PC-9 (cell line): Measurements from ENCODE around the gene FOXM1. TPM values are rescaled to one million over a fixed set of nuclear protein-coding genes. Genes with fewer than 3 reads are reported as not detected.

ENCODE experiments used
- BruUV-seq: library from RNA; stranded (reverse); fragments of 400-500 nt; replicated peaks from 2 replicates; lab custom pipeline; 2021; lab: Mats Ljungman, UMichigan
- CTCF ChIA-PET: fragments of 300-600 bp; sonication (Branson Sonifier 250); formaldehyde crosslinking; loops from one replicate; lab custom pipeline; 2022; ENCODE audit warnings: antibody characterized with exemption; lab: Charles Lee
- POLR2A ChIA-PET: fragments of 300-600 bp; sonication (Branson Sonifier 250); formaldehyde crosslinking; loops from one replicate; lab custom pipeline; 2022; ENCODE audit warnings: antibody characterized with exemption; ENCODE audit not compliant: unreplicated experiment; lab: Charles Lee
- DNase-seq, 2 experiments: peaks; one replicate each; pipeline versions ENCODE4 v3.0.0 to v3.0.0-alpha.2; 2015 to 2022; ENCODE audit warnings: mixed read lengths in 1 of 2
- H2AFZ ChIP-seq: fragments of 200-600 bp; sonication (generic); 2 replicates; pipeline ENCODE4 v1.8.1; 2017; ENCODE audit warnings: antibody characterized with exemption
- H3F3A ChIP-seq: fragments of 200-600 bp; sonication (generic); 2 replicates; pipeline ENCODE4 v1.8.1; 2017; ENCODE audit warnings: antibody characterized with exemption, mild to moderate bottlenecking, low read depth; ENCODE audit not compliant: insufficient read depth
- H3K27ac ChIP-seq: fragments of 200-600 bp; sonication (generic); 2 replicates; pipeline ENCODE4 v1.6.1; 2016; ENCODE audit warnings: mixed run types
- H3K27me3 ChIP-seq: fragments of 200-600 bp; sonication (generic); 2 replicates; pipeline ENCODE4 v1.6.1; 2016; ENCODE audit warnings: low read depth, mixed run types; ENCODE audit not compliant: insufficient read depth
- H3K36me3 ChIP-seq: fragments of 200-600 bp; sonication (generic); 2 replicates; pipeline ENCODE4 v1.6.1; 2016; ENCODE audit warnings: low read depth, mixed run types
- H3K4me1 ChIP-seq: fragments of 200-600 bp; sonication (generic); replicated peaks from 2 replicates; pipeline ENCODE4 v1.6.1; 2016; ENCODE audit warnings: mixed run types; ENCODE audit not compliant: insufficient read depth
- H3K4me2 ChIP-seq: fragments of 200-600 bp; sonication (generic); 2 replicates; pipeline ENCODE4 v1.6.1; 2017; ENCODE audit warnings: mixed run types
- H3K4me3 ChIP-seq: fragments of 200-600 bp; sonication (generic); 2 replicates; pipeline ENCODE4 v1.6.1; 2016; ENCODE audit warnings: mixed run types
- H3K79me2 ChIP-seq: fragments of 200-600 bp; sonication (generic); 2 replicates; pipeline ENCODE4 v1.6.1; 2017; ENCODE audit warnings: low read depth, mixed run types
- H3K9me2 ChIP-seq: fragments of 200-600 bp; sonication (generic); 2 replicates; pipeline ENCODE4 v1.8.1; 2017; ENCODE audit warnings: mild to moderate bottlenecking; ENCODE audit not compliant: insufficient read depth
- H3K9me3 ChIP-seq: fragments of 200-600 bp; sonication (generic); 2 replicates; pipeline ENCODE4 v1.8.1; 2016; ENCODE audit warnings: low read depth; ENCODE audit not compliant: insufficient read depth
- H4K20me1 ChIP-seq: fragments of 200-600 bp; sonication (generic); 2 replicates; pipeline ENCODE4 v1.8.1; 2017; ENCODE audit not compliant: insufficient read depth
- CTCF ChIP-seq: fragments of 200-600 bp; sonication (generic); conservative IDR thresholded peaks from 2 replicates; pipeline ENCODE4 v1.6.1; 2017; ENCODE audit warnings: mixed run types, antibody characterized with exemption, mild to moderate bottlenecking, moderate library complexity
- EZH2 ChIP-seq: fragments of 200-600 bp; sonication (generic); IDR thresholded peaks from 2 replicates; pipeline ENCODE4 v1.8.0; 2017; ENCODE audit warnings: antibody characterized with exemption, low read depth
- intact Hi-C: fragments of 100-400 bp; cut with micrococcal nuclease; formaldehyde crosslinking; loops from one replicate; pipeline ENCODE4 v1.10.0; 2022; ENCODE audit not compliant: unreplicated experiment
- total RNA-seq: library from RNA; stranded (reverse); gene quantifications from 2 replicates; pipeline ENCODE4 v1.2.3, GENCODE V29; 2021

The FOXM1 gene
- total RNA-seq, 1 experiment from 2014 or later = 225 TPM

- Histone ChIP-seq H3F3A (peaks cover 2% of the 10 kb centered on the region; the same call in 1 of the 2 replicates), H3K36me3 (no peaks in the 10 kb centered on the region), H3K79me2 (no peaks in the 10 kb centered on the region), H3K27me3 (no peaks in the 10 kb centered on the region), H3K9me3 (no peaks in the 10 kb centered on the region), H3K9me2 (no peaks in the 10 kb centered on the region), H2AFZ (no peak overlapping the region), H4K20me1 (no peaks in the 10 kb centered on the region), H3K4me2 (no peak overlapping the region), H3K27ac (no peak overlapping the region), H3K4me1 (no peaks in the 10 kb centered on the region), H3K4me3 (no peak overlapping the region)
- DNase-seq = peak in 1 of 2 experiments; percentile 79
- TF ChIP-seq EZH2 (no peak), CTCF (peak; percentile 80)
- intact Hi-C loops = no loop called here
- ChIA-PET POLR2A (interaction anchor here (0.7 kb wide), 1 partner anchor 332 kb away, joined by 24 read pairs; no protein-coding TSS in a partner anchor), CTCF (interaction anchor here (0.7 to 1.5 kb wide), 5 partner anchors 11 to 425 kb away, joined by 3 to 4 read pairs (median 4); no protein-coding TSS in a partner anchor)
- no TSS peak for BruUV-seq
Measured at GRCh38 chr12:2853626-2854025, 23.3 kb downstream of the FOXM1 start.

- DNase-seq = no peak
- intact Hi-C loops = no loop called here
- CTCF ChIA-PET = interaction anchor here (0.6 to 0.7 kb wide), 2 partner anchors 12 to 110 kb away, joined by 3 read pairs; no protein-coding TSS in a partner anchor
Measured at GRCh38 chr12:2851931-2852330, 25.0 kb downstream of the FOXM1 start.

DNA sequence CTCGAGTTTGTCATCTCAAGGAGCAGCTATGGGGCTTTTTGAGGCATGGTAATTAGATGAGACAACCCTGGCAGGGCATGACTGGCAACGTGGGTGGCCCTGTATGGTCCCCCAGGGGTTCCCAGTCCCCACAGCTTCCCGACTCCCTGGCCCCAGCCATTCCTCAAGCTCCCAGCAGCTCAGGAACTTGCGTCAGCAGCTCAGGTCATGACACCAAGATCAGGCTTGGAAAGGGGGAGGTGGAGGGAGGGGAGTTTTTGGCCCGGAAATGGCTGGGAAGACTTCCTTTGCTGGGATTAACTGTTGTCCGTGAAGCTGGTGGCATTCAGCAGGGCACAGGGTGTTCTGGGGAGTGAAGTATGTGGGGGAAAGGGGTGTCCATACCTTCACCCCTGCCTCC, 31.7 kb downstream of the FOXM1 start:
- H3K4me3 ChIP-seq = no peak overlapping the region
- no peaks in the 10 kb centered on the region for H3K9me2 ChIP-seq
- H3K79me2 ChIP-seq = no peaks in the 10 kb centered on the region
- no peak for DNase-seq
- intact Hi-C loops = no loop called here
- no peak overlapping the region for H2AFZ ChIP-seq
- BruUV-seq = no TSS peak
- no peaks in the 10 kb centered on the region for H3K36me3 ChIP-seq
- no peaks in the 10 kb centered on the region for H3K27me3 ChIP-seq
- H3K27ac ChIP-seq = no peak overlapping the region
- no peaks in the 10 kb centered on the region; the same call in 1 of the 2 replicates for H3F3A ChIP-seq
- no peaks in the 10 kb centered on the region for H4K20me1 ChIP-seq
- ChIA-PET CTCF (interaction anchor here (0.6 kb wide), 2 partner anchors 156 to 478 kb away, joined by 3 to 5 read pairs; no protein-coding TSS in a partner anchor), POLR2A (interaction anchor here (0.6 kb wide), 1 partner anchor 17 kb away, joined by 3 read pairs; no protein-coding TSS in a partner anchor)
- H3K9me3 ChIP-seq = no peaks in the 10 kb centered on the region
- H3K4me2 ChIP-seq = no peak overlapping the region
- H3K4me1 ChIP-seq = no peaks in the 10 kb centered on the region
- no peak for TF ChIP-seq EZH2
- no peak for TF ChIP-seq CTCF

More at GRCh38 chr12:2851931-2852330, 25.0 kb downstream of the FOXM1 start:
- H4K20me1 ChIP-seq = no peaks in the 10 kb centered on the region
- no peaks in the 10 kb centered on the region for H3K36me3 ChIP-seq
- H3K4me3 ChIP-seq = no peak overlapping the region
- H3K9me3 ChIP-seq = no peaks in the 10 kb centered on the region
- H3K9me2 ChIP-seq = no peaks in the 10 kb centered on the region
- no peak overlapping the region for H2AFZ ChIP-seq
- POLR2A ChIA-PET = interaction anchor here (0.6 kb wide), 1 partner anchor 40 kb away, joined by 5 read pairs; no protein-coding TSS in a partner anchor
- TF ChIP-seq EZH2 = no peak
- no peak for TF ChIP-seq CTCF
- H3F3A ChIP-seq = 0 out of 2 replicates have a peak, but pooled peaks cover 2% of the 10 kb centered on the region
- H3K79me2 ChIP-seq = no peaks in the 10 kb centered on the region
- H3K27me3 ChIP-seq = no peaks in the 10 kb centered on the region
- BruUV-seq = no TSS peak
- H3K27ac ChIP-seq = no peak overlapping the region
- H3K4me1 ChIP-seq = no peaks in the 10 kb centered on the region
- H3K4me2 ChIP-seq = no peak overlapping the region
